ENCODE measurements around the gene DHRS12. TPM values are rescaled to one million over a fixed set of nuclear protein-coding genes. Genes with fewer than 3 reads are reported as not detected.

DHRS12 gene
- total RNA-seq, 1 experiment from 2014 or later, result 6.8 TPM

DNA sequence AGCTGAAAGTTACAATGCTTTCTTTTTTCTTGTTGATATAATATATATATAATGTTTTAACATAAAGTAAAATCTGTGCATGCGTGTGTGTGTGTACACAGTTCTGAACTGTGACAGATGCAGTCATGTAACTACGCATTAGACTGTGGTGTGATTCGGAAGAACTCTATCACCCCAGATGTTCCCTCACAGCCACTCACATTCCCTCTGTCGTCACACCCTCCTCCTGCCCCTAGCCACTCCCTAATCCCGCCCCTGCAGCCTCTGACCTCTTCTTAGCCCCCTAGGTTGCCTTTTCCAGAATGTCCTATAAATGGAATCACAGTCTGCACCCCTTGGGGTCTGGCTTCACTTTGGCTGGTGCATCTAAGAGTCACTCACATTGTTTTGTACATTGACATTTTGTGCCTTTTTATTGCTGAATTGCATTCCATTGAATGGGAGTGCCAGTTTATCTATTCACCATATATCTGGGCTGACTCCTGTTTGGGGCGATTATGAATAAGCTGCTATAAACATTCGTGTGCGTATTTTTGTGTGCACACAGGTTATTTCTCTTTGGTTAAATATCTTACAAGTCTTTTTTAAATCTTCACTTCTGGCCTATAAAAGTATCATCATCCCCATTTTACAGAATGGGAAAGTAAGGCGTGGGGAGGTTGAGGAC is 20.4 kb downstream of the DHRS12 start:
- Mint-ChIP-seq H3K4me1 (ENCODE audit: insufficient read depth, unreplicated experiment) (peaks cover 11% of the 10 kb centered on the region), H3K9me3 (ENCODE audit: unreplicated experiment) (no peaks in the 10 kb centered on the region), H3K27me3 (ENCODE audit: insufficient read depth, unreplicated experiment) (no peaks in the 10 kb centered on the region), H3K4me3 (ENCODE audit: unreplicated experiment) (no peak overlapping the region), H3K36me3 (ENCODE audit: insufficient read depth, unreplicated experiment) (no peaks in the 10 kb centered on the region), H3K27ac (ENCODE audit: low read depth, unreplicated experiment) (no peak overlapping the region)
- intact Hi-C loops (cut with micrococcal nuclease), result loop anchor here (5.0 kb wide), 1 partner anchor 331 kb away; the partner anchor contains the start of gene INTS6
- no TSS peak for BruUV-seq (replicated peaks)
- CTCF ChIA-PET, result interaction anchor here (0.6 to 4.8 kb wide), 5 partner anchors 10 to 422 kb away, joined by 3 to 35 read pairs (median 3); no protein-coding TSS in a partner anchor
- POLR2A ChIA-PET, result interaction anchor here (0.5 to 2.0 kb wide), 4 partner anchors 10 to 16 kb away, joined by 3 to 10 read pairs (median 4); no protein-coding TSS in a partner anchor
- DNase-seq (ENCODE audit: unreplicated experiment), result no peak
- TF ChIP-seq, protein P1, sequence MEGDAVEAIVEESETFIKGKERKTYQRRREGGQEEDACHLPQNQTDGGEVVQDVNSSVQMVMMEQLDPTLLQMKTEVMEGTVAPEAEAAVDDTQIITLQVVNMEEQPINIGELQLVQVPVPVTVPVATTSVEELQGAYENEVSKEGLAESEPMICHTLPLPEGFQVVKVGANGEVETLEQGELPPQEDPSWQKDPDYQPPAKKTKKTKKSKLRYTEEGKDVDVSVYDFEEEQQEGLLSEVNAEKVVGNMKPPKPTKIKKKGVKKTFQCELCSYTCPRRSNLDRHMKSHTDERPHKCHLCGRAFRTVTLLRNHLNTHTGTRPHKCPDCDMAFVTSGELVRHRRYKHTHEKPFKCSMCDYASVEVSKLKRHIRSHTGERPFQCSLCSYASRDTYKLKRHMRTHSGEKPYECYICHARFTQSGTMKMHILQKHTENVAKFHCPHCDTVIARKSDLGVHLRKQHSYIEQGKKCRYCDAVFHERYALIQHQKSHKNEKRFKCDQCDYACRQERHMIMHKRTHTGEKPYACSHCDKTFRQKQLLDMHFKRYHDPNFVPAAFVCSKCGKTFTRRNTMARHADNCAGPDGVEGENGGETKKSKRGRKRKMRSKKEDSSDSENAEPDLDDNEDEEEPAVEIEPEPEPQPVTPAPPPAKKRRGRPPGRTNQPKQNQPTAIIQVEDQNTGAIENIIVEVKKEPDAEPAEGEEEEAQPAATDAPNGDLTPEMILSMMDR (IDR thresholded peaks at IDR 0.05; ENCODE audit: unreplicated experiment), result no peak

- no TSS peak for BruUV-seq (replicated peaks)
- ChIA-PET CTCF (interaction anchor here (0.6 to 4.8 kb wide), 15 partner anchors 11 to 561 kb away, joined by 3 to 35 read pairs (median 3); partner anchors contain the start of gene INTS6), POLR2A (interaction anchor here (0.9 to 2.0 kb wide), 3 partner anchors 8 to 15 kb away, joined by 3 to 10 read pairs (median 6); no protein-coding TSS in a partner anchor)
Measured at GRCh38 chr13:51782026-51782710, 21.8 kb downstream of the DHRS12 start.

DNA sequence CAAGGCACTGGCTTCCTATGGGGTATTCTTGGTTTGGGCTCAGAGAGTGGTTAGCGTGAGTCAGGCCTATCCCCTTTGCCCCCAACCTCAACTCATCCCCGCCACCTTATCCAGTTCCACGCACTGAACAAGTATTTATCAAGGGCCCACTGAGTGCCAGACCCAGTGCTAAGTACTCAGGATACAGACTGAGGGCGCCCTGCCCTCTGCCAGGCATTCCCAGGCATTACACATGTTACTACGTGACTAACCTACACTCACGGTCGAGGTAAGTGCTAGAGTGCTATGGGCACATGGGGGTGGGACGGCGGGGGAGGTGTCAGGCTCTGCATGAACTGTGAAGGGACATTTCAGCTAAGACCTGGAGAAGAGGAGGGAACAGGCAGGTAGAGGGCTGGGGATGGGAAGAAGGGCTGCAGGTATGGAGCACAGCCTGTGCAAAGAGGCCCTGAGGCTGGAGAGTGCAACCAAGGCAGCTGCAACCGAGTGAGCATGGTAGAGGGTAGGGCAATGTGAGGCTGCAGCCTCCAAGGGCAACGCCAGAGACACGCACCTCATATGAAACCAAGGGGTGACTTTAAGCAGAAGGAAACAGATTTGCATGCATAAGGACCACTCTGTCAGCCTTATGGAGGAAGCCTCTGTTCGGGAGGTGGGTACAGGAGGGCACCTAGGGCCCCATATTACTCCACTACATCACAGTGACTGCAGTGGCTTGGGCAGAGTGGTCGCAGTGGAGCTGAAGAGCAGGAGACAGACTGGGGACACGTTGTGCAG is 22.5 kb downstream of the DHRS12 start:
- H3K9me3 Mint-ChIP-seq (ENCODE audit: unreplicated experiment), result no peaks in the 10 kb centered on the region
- H3K4me3 Mint-ChIP-seq (ENCODE audit: unreplicated experiment), result no peak overlapping the region
- peak; percentile 70 for DNase-seq (ENCODE audit: unreplicated experiment)
- peaks cover 2% of the 10 kb centered on the region for H3K36me3 Mint-ChIP-seq (ENCODE audit: insufficient read depth, unreplicated experiment)
- POLR2A ChIA-PET, result interaction anchor here (0.8 to 1.6 kb wide), 3 partner anchors 9 to 328 kb away, joined by 3 to 6 read pairs (median 3); no protein-coding TSS in a partner anchor
- H3K4me1 Mint-ChIP-seq (ENCODE audit: insufficient read depth, unreplicated experiment), result peaks cover 11% of the 10 kb centered on the region
- H3K27me3 Mint-ChIP-seq (ENCODE audit: insufficient read depth, unreplicated experiment), result no peaks in the 10 kb centered on the region
- TF ChIP-seq, protein P1 (IDR thresholded peaks at IDR 0.05; ENCODE audit: unreplicated experiment), result peak; percentile 43
- no TSS peak for BruUV-seq (replicated peaks)
- intact Hi-C loops (cut with micrococcal nuclease), result loop anchor here (1.0 to 5.0 kb wide), 3 partner anchors 197 to 346 kb away; partner anchors contain the start of genes INTS6 and WDFY2
- CTCF ChIA-PET, result interaction anchor here (0.6 to 4.8 kb wide), 20 partner anchors 10 to 560 kb away, joined by 3 to 35 read pairs (median 3); partner anchors contain the start of gene INTS6
- peak overlapping the region; percentile 33 for H3K27ac Mint-ChIP-seq (ENCODE audit: low read depth, unreplicated experiment)

More at GRCh38 chr13:51782026-51782710, 21.8 kb downstream of the DHRS12 start:
- H3K36me3 Mint-ChIP-seq (ENCODE audit: insufficient read depth, unreplicated experiment), result no peaks in the 10 kb centered on the region
- no peak overlapping the region for H3K4me3 Mint-ChIP-seq (ENCODE audit: unreplicated experiment)
- intact Hi-C loops (cut with micrococcal nuclease), result loop anchor here (5.0 kb wide), 1 partner anchor 330 kb away; the partner anchor contains the start of gene INTS6
- TF ChIP-seq, protein P1 (IDR thresholded peaks at IDR 0.05; ENCODE audit: unreplicated experiment), result no peak
- peaks cover 11% of the 10 kb centered on the region for H3K4me1 Mint-ChIP-seq (ENCODE audit: insufficient read depth, unreplicated experiment)
- peak overlapping the region; percentile 33 for H3K27ac Mint-ChIP-seq (ENCODE audit: low read depth, unreplicated experiment)
- no peaks in the 10 kb centered on the region for H3K27me3 Mint-ChIP-seq (ENCODE audit: insufficient read depth, unreplicated experiment)
- H3K9me3 Mint-ChIP-seq (ENCODE audit: unreplicated experiment), result no peaks in the 10 kb centered on the region
- DNase-seq (ENCODE audit: unreplicated experiment), result no peak

All from MCF 10A (cell line).